GM03348 (cell line): ENCODE measurements around the gene TRIM67.
A peak's percentile ranks its signal among the peaks of the same experiment; 100 is the strongest.
"Not testable (repeated sequence)": the region's sequence is repeated elsewhere in the genome, so short reads cannot be mapped to it uniquely, and the experiment has no call there.

Experiments used
- DNase-seq: peaks from one replicate; pipeline ENCODE4 v3.0.0; 2012; ENCODE audit warnings: low spot score

Gene TRIM67

GRCh38 chr1:231203259-231204057 lies 41.6 kb downstream of the TRIM67 start:
- no peak for DNase-seq

- DNase-seq, result no peak
Measured at GRCh38 chr1:231206856-231207255, 45.0 kb downstream of the TRIM67 start.

- no peak for DNase-seq
Measured at GRCh38 chr1:231207437-231207836, 45.6 kb downstream of the TRIM67 start.

- no peak for DNase-seq
Measured at GRCh38 chr1:231208980-231209379, 47.1 kb downstream of the TRIM67 start.

- no peak for DNase-seq
Measured at GRCh38 chr1:231209531-231209930, 47.7 kb downstream of the TRIM67 start.

GRCh38 chr1:231210126-231210525 lies 48.3 kb downstream of the TRIM67 start:
- no peak for DNase-seq

GRCh38 chr1:231211005-231211857 lies 49.4 kb downstream of the TRIM67 start:
- DNase-seq, result peak; percentile 87

GRCh38 chr1:231212301-231212700 lies 50.4 kb downstream of the TRIM67 start:
- not testable (repeated sequence) for DNase-seq

- DNase-seq, result no peak
Measured at GRCh38 chr1:231213831-231214573, 52.1 kb downstream of the TRIM67 start.

GRCh38 chr1:231214918-231215680 lies 53.2 kb downstream of the TRIM67 start:
- DNase-seq, result no peak

- no peak for DNase-seq
Measured at GRCh38 chr1:231215681-231216385, 54.0 kb downstream of the TRIM67 start.

GRCh38 chr1:231216498-231216897 lies 54.6 kb downstream of the TRIM67 start:
- peak; percentile 9 for DNase-seq

- no peak for DNase-seq
Measured at GRCh38 chr1:231217056-231217455, 55.2 kb downstream of the TRIM67 start.

GRCh38 chr1:231218078-231218477 lies 56.2 kb downstream of the TRIM67 start:
- DNase-seq, result no peak

- DNase-seq, result no peak
Measured at GRCh38 chr1:231219422-231220401, 57.9 kb downstream of the TRIM67 start.

GRCh38 chr1:231220801-231221200 lies 58.9 kb downstream of the TRIM67 start:
- DNase-seq, result no peak

- DNase-seq, result no peak
Measured at GRCh38 chr1:231226156-231226555, 64.3 kb downstream of the TRIM67 start.

GRCh38 chr1:231231511-231231910 lies 69.7 kb downstream of the TRIM67 start:
- DNase-seq, result no peak

- DNase-seq, result no peak
Measured at GRCh38 chr1:231232870-231233734, 71.2 kb downstream of the TRIM67 start.
